Activated CD4-positive, CD25-positive, alpha-beta regulatory T cell treated with anti-CD3 and anti-CD28 coated beads, Interleukin-2, amount 50 U/mL, for 16 hours (primary cell): Measurements from ENCODE around the gene NECAP2.
A peak's percentile ranks its signal among the peaks of the same experiment; 100 is the strongest.

Source experiments
- DNase-seq: peaks from one replicate; pipeline ENCODE4 v3.0.0-alpha.2; 2020; ENCODE audit warnings: low read depth, low spot score

Gene NECAP2

DNA sequence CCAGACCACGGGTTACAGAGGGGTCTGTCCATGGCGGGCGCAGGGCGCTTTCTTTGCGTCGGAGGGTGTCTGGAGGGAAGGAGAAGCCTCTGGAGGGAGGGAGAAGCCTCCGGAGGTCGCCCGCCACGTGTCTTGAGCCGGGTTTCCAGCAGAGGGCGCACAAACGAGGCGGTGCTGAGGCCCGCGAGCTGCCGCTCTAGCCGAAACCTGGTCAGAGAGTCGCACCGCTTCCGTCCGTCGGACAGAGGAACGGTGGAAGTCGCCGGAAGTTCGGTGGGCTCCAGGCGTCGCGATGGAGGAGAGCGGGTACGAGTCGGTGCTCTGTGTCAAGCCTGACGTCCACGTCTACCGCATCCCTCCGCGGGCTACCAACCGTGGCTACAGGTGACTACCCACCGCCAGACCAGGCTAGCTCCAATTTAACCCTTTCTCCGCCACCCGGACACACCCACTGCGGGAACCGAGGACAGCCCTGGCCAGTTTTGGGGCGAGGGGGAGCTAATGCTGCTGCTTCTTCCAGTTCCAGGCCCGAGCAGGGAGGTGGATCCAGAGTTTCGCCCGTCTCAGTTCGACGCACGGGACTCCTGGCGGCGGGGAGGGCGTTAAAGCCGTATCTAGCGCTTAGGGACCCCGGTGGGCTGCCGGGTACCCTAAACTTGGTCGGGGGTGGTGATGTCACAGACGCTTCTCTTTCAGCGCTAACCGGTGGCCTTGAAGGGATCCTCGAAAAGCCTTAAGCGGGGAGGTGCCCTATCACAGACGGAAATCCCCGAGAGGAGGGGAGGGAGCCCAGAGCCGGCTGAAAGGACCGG lies at the start of gene NECAP2:
TSS of gene NECAP2 (plus strand) at position 255 of the 812 bp plus-strand sequence. CDS start at position 293, 38 bp downstream.
- peak; percentile 89 for DNase-seq

- DNase-seq, result no peak
Measured at GRCh38 chr1:16391411-16391810, 49.1 kb upstream of the NECAP2 start.

- DNase-seq, result no peak
Measured at GRCh38 chr1:16392740-16393569, 47.6 kb upstream of the NECAP2 start.

- DNase-seq, result no peak
Measured at GRCh38 chr1:16393570-16394521, 46.7 kb upstream of the NECAP2 start.

- no peak for DNase-seq
Measured at GRCh38 chr1:16394977-16395376, 45.5 kb upstream of the NECAP2 start.

DNA sequence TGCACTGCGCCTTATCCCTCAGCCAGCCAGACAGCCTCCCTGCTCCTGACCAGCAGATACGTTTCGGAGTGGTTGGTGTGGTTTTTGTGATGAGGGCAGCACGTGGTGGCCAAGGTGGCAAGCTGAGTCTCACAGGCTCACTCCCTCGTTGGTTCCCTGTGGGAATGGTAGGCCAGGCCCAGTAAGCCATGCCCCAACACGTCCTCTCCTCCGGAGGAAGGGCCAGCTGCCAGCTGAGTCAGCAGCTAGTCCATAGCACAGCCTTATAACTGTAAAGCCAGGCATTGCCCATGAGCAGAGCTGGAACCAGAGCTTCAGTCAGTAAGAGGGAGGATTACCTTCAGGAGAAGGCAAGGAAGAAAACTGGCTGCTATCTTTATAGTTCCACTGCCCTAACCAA lies 43.9 kb upstream of the NECAP2 start:
- DNase-seq, result no peak

- no peak for DNase-seq
Measured at GRCh38 chr1:16397120-16397519, 43.4 kb upstream of the NECAP2 start.

- DNase-seq, result no peak
Measured at GRCh38 chr1:16398371-16398953, 42.1 kb upstream of the NECAP2 start.

GRCh38 chr1:16402742-16403141 lies 37.8 kb upstream of the NECAP2 start:
- DNase-seq, result no peak

DNA sequence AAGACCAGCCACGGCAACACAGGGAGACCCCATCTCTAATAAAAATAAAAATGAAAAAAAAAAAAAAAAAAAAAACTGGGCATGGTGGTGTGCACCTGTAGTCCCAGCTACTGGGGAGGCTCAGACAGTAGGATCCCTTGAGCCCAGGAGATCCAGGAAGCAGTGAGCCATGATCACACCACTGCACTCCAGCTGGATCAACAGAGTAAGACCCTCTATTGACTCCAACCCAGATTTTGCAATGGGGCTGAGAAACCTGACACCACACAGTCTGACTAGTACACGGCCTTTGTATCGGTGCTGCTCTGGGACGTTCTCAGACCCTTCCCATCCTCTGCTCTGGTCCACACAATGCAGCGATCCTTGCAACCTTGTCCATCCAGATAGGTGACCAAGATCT lies 35.1 kb upstream of the NECAP2 start:
- no peak for DNase-seq

GRCh38 chr1:16406868-16407267 lies 33.7 kb upstream of the NECAP2 start:
- DNase-seq, result no peak

- DNase-seq, result no peak
Measured at GRCh38 chr1:16409536-16410152, 30.9 kb upstream of the NECAP2 start.

DNA sequence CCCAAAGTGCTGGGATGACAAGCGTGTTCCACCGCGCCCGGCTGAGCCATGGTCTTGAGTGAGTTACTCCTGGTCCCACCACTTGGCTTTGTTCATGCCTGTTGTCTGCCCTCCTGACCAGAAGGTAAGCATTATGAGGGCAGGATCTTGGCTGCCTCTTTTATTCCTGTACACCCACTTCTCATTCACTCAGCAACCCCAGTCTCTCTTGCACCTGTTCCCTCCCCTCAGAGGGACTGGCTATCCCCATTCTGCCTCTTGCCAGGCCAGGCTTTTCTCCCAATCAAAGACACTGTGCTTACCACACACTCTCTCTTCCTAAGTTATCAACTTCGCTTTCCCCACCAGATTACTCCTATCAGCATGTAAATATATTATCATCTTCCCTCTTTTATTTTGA lies 29.7 kb upstream of the NECAP2 start:
- no peak for DNase-seq

DNA sequence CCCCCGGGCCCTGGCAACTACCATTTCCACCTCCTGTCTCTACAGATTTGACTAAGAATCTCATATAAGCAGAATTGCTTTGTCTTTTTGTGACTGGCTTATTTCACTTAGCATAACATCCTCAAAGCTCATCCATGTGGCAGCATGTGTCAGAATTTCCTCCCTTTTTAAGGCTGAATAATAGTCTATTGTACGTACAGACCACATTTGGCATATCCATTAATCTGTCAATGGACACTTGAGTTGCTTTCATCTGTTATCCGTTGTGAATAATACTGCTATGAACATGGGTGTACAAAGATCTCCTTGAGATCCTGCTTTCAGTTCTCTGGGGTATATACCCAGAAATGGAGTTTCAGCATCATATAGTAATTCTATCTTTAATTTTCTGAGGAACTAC lies 27.3 kb upstream of the NECAP2 start:
- DNase-seq, result no peak

- no peak for DNase-seq
Measured at GRCh38 chr1:16418823-16419425, 21.6 kb upstream of the NECAP2 start.

DNA sequence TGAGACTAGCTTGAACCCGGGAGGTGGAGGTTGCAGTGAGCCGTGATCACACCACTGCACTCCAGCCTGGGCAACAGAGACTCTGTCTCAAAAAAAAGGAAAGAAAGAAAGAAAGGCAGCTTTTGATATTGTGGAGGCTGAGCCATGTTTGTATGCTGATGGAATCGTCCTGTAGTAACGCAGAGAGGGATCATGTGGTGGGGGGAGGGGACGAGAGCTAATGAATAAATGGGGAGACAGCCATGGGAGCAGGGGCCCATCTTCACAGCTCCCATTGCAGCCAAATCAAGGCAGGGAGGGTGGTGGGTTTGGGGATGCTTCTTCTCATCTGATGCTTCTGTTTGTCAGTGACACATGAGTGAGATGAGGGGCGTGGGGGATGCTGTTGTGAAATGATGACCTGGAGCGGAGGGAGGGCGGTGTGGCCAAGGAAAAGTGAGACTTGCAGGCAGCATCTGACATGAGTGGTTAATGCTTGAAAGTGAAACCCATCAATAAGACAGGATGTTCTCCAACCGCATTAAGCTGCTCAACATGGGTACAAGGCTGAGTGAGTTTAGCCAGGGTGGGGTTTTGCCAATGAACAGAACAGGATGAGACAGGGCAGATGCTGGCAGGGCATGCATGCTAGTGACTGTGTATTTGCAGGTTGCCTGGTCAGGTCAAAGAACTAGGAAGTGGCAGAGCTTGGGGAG lies 20.0 kb upstream of the NECAP2 start:
- peak; percentile 21 for DNase-seq

DNA sequence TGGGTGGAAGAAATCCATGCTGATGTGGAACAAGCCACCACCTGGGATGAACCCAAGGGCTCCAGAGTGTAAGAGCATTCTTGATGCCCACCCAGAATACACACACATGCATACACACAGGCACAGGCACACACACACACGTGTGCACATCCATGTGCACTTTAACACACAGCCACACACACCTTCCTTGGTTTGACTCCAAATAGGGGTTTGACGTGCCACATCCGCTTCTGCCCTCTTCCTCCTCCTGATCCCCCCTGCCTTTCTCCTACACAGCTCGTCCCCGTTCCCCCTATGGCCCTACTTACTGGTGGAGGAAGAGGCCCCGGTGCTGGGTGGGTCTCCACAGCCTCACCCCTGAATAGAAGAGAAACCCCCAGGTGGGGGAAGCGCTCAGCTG lies 19.3 kb upstream of the NECAP2 start:
- DNase-seq, result no peak

GRCh38 chr1:16422041-16422440 lies 18.5 kb upstream of the NECAP2 start:
- no peak for DNase-seq

- DNase-seq, result no peak
Measured at GRCh38 chr1:16425125-16426025, 15.1 kb upstream of the NECAP2 start.
